HG02885 (cell line): ENCODE measurements around the gene FGF12.

Experiments used
- ATAC-seq: cut with Tn5 transposase; IDR thresholded peaks from one replicate; pipeline ENCODE4 v1.9.1; 2021; ENCODE audit warnings: mild to moderate bottlenecking; ENCODE audit not compliant: unreplicated experiment, poor library complexity

The FGF12 gene

DNA sequence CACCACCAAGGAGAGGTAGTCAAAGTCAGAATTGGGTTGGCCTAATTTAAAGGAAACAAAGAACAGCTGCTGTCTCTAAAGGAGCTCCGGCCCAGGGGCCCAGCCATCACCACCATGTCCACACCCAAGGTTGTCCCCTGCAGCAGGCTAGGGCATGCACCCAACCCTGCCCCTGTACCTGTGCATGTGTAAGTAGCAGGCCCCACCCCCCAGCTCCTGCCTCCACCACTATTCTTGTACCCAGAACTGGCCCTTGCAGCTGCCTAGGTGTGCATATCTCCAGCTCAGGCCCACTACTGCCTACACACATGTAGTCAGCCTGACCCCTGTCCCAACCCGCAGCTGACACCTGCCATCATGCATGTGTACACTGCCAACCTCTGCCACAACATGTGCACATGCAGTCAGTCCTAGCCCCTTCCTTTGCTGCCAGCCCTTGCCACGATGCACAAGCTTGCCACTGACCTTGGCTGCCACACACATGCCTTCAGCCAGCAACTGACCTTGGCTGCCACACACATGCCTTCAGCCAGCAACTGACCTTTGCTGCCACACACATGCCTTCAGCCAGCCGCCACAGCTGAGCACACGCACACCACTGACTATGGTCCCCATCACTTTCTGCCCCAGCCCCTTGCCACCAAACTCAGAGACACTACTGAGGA, 39.7 kb downstream of the FGF12 start:
- ATAC-seq = no peak

DNA sequence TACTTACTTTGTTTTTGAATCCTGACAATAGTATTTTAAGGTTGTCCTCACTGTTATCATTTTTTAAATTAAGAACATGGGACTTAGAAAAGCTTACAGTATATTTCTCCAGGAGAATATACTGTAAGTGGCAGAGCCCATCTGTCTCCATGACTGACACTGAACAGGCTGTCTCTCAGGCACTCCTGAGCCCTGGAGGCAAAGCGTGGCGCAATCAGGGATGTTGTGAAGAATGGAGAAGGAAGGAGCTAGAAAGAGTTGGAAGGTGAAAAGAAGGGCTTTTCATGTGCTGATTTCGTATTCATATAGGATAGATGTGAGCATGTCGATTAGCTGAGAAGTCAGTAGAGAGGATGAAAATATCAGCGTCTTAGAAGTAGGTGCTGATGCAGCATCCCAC, 41.5 kb downstream of the FGF12 start:
- no peak for ATAC-seq

DNA sequence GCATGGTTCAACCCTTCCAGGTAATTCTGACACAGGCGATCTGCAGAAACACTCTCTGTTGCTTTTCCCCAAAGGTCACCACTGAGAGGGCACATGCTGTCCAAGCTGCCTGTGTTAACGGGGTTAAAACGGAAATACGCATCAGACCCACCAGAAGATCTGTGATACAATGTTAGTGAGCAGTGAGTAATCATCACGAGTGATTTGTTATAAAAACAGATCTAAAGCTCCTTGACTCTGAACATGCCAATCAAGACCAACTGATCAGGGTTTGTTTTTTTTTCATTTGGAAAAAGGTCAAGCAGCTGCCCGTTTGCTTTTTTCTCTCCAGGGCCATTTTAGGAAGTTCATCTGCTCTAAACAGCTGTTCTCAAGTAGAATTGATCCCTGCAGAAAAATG, 43.2 kb downstream of the FGF12 start:
- no peak for ATAC-seq

DNA sequence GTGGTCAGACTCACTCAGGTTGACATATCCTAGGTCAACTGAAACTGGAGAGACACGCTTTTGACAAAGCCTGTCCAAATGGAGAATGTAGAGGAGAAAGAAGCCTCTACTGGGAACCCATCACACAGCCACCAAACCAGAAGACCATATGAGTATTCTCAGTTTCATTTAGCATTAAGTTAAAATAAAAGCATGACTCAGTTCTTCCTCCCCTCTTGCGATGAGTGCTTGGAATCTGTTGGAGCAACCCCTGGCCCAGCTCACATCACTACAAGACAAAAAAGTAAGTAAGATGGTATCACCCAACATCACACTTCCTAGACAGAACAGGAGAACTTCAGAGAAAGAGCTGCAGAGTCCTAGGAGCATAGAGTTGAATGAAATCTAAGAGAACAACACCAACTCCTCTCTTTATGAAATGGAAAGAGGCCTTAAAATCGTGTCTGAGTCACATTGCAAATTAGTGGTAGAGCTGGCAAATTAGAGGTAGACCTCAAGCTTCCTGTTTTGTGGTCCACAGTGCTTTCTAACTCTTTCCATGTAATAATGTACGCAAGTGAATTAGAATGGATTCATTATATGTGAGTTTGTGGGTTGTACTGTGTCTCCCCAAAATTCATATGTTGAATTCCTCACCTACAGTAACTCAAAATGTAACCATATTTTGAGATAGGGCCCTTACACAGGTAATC, 51.2 kb downstream of the FGF12 start:
- ATAC-seq = peak; percentile 81

- ATAC-seq = no peak
These were observed 71.7 kb downstream of the FGF12 start for GRCh38 chr3:192655628-192656027.

DNA sequence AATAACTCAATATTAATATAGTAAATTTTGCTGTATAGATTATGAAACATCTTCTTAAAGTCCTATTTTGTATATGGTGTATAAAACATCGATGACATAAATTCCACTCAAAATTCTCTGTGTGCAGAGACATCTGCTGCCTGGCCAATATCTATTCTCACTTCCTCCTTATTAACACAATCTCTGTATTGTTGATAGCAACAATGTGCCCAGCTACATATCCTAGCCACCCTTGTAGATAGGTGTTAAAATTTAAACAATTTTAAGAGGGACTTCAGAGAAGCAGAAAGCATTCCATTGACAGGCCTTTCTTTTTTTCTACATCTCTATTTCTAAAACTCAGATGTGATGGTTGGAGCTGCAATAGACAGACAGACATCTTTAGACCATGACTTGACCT, 72.3 kb downstream of the FGF12 start:
- ATAC-seq = no peak

DNA sequence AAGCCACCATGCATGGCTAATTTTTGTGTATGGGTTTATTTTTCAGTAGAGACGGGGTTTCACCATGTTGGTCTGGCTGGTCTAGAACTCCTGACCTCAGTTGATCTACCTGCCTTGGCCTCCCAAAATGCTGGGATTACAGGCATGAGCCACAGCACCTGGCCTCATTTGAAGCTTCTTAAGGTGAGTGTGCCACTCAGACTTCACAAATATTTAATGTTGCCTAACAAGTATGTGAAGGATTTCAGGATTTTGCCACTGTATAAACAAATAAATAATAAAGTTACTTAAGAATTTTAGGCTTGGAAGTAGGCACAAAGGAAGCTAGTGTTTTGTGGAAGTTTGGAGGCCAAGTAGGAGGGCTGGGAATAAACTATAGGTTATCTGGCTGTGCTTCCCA, 73.5 kb downstream of the FGF12 start:
- no peak for ATAC-seq

DNA sequence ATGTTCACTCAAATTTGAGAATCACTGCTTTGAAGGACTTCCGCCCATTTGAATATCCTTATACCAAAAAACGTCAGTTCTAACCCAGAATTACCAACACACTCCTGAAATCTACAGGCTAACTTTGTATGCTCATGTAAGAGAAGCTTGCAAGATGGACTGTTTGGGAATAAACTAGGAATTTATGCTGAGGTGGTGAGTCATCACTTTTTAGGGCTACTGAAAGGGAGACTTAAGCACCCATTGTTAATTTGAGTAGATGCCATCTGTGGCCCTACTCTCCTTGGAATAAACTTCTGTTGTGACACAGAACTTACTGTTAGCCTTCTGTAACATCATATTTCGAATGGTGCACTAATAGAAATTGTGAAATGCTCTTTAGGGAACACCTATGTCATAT, 74.6 kb downstream of the FGF12 start:
- ATAC-seq = no peak

DNA sequence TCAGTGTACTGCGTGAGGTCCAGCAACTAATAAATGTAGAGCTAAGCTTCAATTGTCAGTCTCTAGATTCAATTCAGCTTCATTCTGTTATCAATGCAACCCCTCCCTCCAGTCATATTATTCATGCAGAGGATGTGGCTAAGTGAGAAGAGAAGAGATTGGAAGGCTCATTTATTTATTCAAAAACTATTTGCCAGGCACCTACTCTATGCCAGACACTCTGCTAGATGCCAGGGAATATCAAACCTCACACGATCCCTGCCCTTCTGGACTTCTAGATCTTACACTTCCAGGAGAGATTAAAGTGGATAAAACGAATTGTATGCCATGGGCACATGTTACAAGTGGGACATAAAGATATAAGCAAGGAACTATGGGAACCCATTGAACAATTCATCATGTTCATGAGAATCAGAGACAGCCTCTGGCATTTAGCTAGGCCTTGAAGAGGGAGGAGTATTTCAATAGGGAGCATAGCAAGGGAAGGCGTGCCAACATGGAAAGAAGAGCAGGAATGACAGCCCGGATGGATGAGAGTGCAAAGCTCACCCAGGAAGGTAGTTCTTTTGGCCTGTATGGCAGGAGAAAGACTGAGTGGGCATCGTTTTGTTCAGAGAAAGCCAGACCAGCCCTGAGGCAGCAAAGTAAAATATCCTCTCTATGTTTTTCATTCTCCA, 75.4 kb downstream of the FGF12 start:
- ATAC-seq = no peak

DNA sequence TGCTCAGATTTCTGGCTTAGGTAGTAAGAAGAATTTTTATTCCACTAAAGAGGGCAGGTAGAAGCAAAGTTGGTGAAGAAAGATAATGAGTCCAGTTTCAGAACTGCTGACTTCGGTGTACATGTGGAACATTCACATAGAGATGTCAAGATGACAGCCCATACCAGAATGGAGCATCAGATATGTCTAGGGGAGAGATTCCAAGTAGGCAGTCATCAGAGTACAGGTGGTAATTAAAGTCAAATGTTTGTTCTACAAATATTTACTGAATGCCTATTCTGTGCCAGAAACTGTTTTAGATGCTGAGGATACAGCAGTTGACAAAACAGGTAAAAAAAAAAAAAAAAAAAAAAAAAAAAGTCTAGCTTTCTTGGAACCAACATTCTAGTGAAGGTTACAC, 81.9 kb downstream of the FGF12 start:
- ATAC-seq = no peak

- no peak for ATAC-seq
These were observed 84.7 kb downstream of the FGF12 start for GRCh38 chr3:192642651-192643050.

GRCh38 chr3:192641919-192642318, 85.4 kb downstream of the FGF12 start:
- ATAC-seq = no peak

GRCh38 chr3:192639987-192640386, 87.4 kb downstream of the FGF12 start:
- no peak for ATAC-seq

- no peak for ATAC-seq
These were observed 89.5 kb downstream of the FGF12 start for GRCh38 chr3:192637803-192638202.

- ATAC-seq = no peak
These were observed 90.6 kb downstream of the FGF12 start for GRCh38 chr3:192636517-192637444.

GRCh38 chr3:192629429-192629828, 97.9 kb downstream of the FGF12 start:
- no peak for ATAC-seq

DNA sequence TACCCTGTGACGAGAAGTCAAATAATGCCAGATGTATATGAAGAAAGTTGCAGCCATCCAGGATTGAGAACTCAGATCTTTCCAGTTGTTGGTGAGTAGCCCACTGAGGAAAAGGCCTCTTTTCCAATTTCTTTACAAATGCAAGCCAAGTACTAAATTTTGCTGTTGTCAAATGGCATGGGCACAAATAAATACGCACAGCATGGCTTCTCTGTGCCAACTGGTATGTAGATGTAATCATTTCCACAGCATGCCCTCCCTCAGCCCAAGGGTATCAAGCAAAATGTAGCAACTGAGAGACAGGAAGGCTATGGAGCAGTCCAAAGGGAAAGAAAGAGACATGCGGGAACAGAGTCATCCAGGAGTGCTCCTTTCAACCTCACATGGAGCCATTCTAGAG, 105.4 kb downstream of the FGF12 start:
- ATAC-seq = no peak

- no peak for ATAC-seq
These were observed 107.1 kb downstream of the FGF12 start for GRCh38 chr3:192620275-192620674.

GRCh38 chr3:192611411-192611810, 115.9 kb downstream of the FGF12 start:
- no peak for ATAC-seq

DNA sequence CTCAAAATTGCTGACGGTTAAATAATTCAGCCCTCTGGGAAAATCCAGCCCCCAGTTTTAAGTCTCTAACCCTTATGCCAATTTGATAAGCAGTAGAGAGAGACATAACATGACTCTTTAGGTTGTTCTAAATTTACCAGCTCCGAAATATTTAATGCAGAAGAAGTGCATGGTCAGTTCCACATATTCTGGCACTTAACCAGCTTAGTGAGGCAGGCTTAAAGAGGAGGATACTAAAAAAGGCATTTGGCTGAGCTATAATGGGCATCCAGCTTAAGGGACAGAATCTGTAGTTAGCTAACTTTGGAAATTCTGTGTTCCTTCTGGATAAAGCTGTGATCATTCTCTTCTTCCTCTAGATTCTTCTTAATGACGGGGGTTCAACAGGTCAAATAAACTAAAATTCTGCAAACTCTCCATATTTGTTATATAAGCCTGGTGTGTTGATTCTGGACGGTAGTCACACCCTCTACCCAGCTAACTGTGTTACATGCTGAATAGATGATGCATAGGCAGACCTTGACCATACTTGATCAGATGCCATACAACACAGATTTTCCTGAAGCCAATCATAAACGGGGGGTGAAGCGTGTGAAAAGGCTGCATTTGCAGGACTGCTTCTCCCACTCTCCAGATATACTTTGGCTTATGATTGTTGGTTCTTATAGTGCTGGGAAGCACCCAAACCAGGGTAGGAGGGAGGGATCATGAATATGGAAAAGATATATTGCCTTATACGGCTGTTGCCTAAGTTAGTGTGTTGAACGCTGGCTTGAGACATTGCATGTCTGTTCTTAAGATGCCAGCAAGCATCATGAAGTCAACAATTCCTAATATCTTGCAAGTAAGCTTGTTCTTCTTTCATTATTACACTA, 118.4 kb downstream of the FGF12 start:
- ATAC-seq = no peak
